SK-N-SH (cell line): ENCODE measurements around the gene CPNE1. TPM values are rescaled to one million over a fixed set of nuclear protein-coding genes. Genes with fewer than 3 reads are reported as not detected.

ENCODE experiments used
- CTCF ChIA-PET: fragments of 300-600, 350-600 bp; formaldehyde crosslinking; extraction: SDS; loops from one replicate; lab custom pipeline; 2021; lab: Yijun Ruan, JAX
- POLR2A ChIA-PET: fragments of 350-600 bp; sonication (Branson Sonifier 250); formaldehyde crosslinking; extraction: SDS; loops from one replicate; lab custom pipeline; 2020; ENCODE audit warnings: antibody characterized with exemption, inconsistent platforms; lab: Yijun Ruan, JAX
- DNase-seq: peaks from one replicate; pipeline ENCODE4 v3.0.0; 2012
- H2AFZ ChIP-seq: fragments of 200-600 bp; sonication (generic); 2 replicates; pipeline ENCODE4 v1.8.1; 2016; ENCODE audit warnings: antibody characterized with exemption, mild to moderate bottlenecking, low read depth
- H3F3A ChIP-seq: fragments of 200-600 bp; sonication (generic); replicated peaks from 2 replicates; pipeline ENCODE3; 2016; ENCODE audit warnings: antibody characterized with exemption, mild to moderate bottlenecking; ENCODE audit not compliant: insufficient read depth
- H3K27ac ChIP-seq, 2 experiments: fragments of 200-500 bp in 1 of 2; fragments of 200-600 bp in 1 of 2; sonication (Bioruptor generic) in 1 of 2; sonication (generic), shearing (Covaris generic) in 1 of 2; 2 replicates each; pipeline versions ENCODE4 v1.5.1 to v1.6.1; 2014 to 2016; ENCODE audit warnings: low read depth in 2 of 2, inconsistent platforms in 1 of 2, low read length in 1 of 2, mild to moderate bottlenecking in 1 of 2, mixed read lengths in 1 of 2
- H3K27me3 ChIP-seq: fragments of 200-600 bp; sonication (generic), shearing (Covaris generic); 2 replicates; pipeline ENCODE4 v1.6.1; 2016; ENCODE audit warnings: mixed run types; ENCODE audit not compliant: insufficient read depth
- H3K36me3 ChIP-seq, 2 experiments: fragments of 200-500 bp in 1 of 2; fragments of 200-600 bp in 1 of 2; sonication (Bioruptor generic) in 1 of 2; sonication (generic) in 1 of 2; replicated peaks in 1 of 2; 2 replicates each; pipeline versions ENCODE3 to v1.5.1; 2014 to 2016; ENCODE audit warnings: low read length in 1 of 2, mild to moderate bottlenecking in 1 of 2; ENCODE audit not compliant: insufficient read depth in 2 of 2, control insufficient read depth in 1 of 2
- H3K4me1 ChIP-seq, 2 experiments: fragments of 200-500 bp in 1 of 2; fragments of 200-600 bp in 1 of 2; sonication (Bioruptor generic) in 1 of 2; sonication (generic), shearing (Covaris generic) in 1 of 2; 2 replicates each; pipeline versions ENCODE4 v1.5.1 to v1.6.1; 2014 to 2016; ENCODE audit warnings: low read depth in 1 of 2, low read length in 1 of 2, mixed run types in 1 of 2; ENCODE audit not compliant: insufficient read depth in 2 of 2, control insufficient read depth in 1 of 2
- H3K4me2 ChIP-seq: fragments of 200-600 bp; sonication (generic), shearing (Covaris generic); 2 replicates; pipeline ENCODE4 v1.6.1; 2017; ENCODE audit warnings: mixed run types
- H3K4me3 ChIP-seq, 2 experiments: fragments of 200-500 bp in 1 of 2; fragments of 200-600 bp in 1 of 2; sonication (Bioruptor generic) in 1 of 2; sonication (generic), shearing (Covaris generic) in 1 of 2; 2 replicates each; pipeline versions ENCODE4 v1.5.1 to v1.8.1; 2014 to 2016; ENCODE audit warnings: low read depth in 2 of 2, inconsistent platforms in 1 of 2, low read length in 1 of 2, mild to moderate bottlenecking in 1 of 2, mixed read lengths in 1 of 2, moderate library complexity in 1 of 2
- H3K79me2 ChIP-seq: fragments of 200-600 bp; sonication (generic); 2 replicates; pipeline ENCODE4 v1.8.1; 2017; ENCODE audit warnings: mild to moderate bottlenecking; ENCODE audit not compliant: insufficient read depth
- H3K9ac ChIP-seq: fragments of 200-600 bp; sonication (generic); 2 replicates; pipeline ENCODE4 v1.6.1; 2017; ENCODE audit warnings: mixed run types
- H3K9me2 ChIP-seq: fragments of 200-600 bp; sonication (generic); 2 replicates; pipeline ENCODE4 v1.6.1; 2017; ENCODE audit warnings: mixed run types
- H3K9me3 ChIP-seq: fragments of 200-600 bp; sonication (generic); 2 replicates; pipeline ENCODE4 v1.6.1; 2017; ENCODE audit warnings: mixed run types, mild to moderate bottlenecking, moderate library complexity
- H4K20me1 ChIP-seq: fragments of 200-600 bp; sonication (generic); 2 replicates; pipeline ENCODE4 v1.6.1; 2017; ENCODE audit warnings: mild to moderate bottlenecking, mixed run types; ENCODE audit not compliant: insufficient read depth
- CHD2 ChIP-seq: fragments of 150-350 bp; IDR thresholded peaks from 2 replicates; pipeline ENCODE4 v1.6.1; 2018; ENCODE audit warnings: low read length; ENCODE audit not compliant: partially characterized antibody
- FOSL2 ChIP-seq: IDR thresholded peaks from 2 replicates; pipeline ENCODE4 v1.4.0; 2012; ENCODE audit warnings: low read depth, mild to moderate bottlenecking, moderate library complexity, borderline replicate concordance
- FOXJ3 ChIP-seq: sonication (generic); formaldehyde crosslinking; IDR thresholded peaks from 2 replicates; pipeline ENCODE4 v1.5.1; 2020; ENCODE audit warnings: mild to moderate bottlenecking, missing genetic modification reagents
- MEF2A ChIP-seq: IDR thresholded peaks from 2 replicates; pipeline ENCODE4 v1.4.0; 2012; ENCODE audit warnings: low read depth, borderline replicate concordance
- NRF1 ChIP-seq: IDR thresholded peaks from 2 replicates; pipeline ENCODE4 v1.6.1; 2012; ENCODE audit warnings: low read depth, mild to moderate bottlenecking, low read length
- RCOR1 ChIP-seq: fragments of 150-350 bp; IDR thresholded peaks from 2 replicates; pipeline ENCODE4 v1.6.1; 2017; ENCODE audit warnings: antibody characterized with exemption, low read length
- SIN3A ChIP-seq: IDR thresholded peaks from 2 replicates; pipeline ENCODE4 v1.6.1; 2012; ENCODE audit warnings: low read depth, mild to moderate bottlenecking, low read length, moderate library complexity, borderline replicate concordance
- ZBTB33 ChIP-seq: IDR thresholded peaks from 2 replicates; pipeline ENCODE4 v1.4.0; 2012; ENCODE audit warnings: low read depth, borderline replicate concordance
- WGBS: methylation state at CpG from one replicate; pipeline ENCODE4 v1.1.6; 2017; ENCODE audit warnings: low lambda C conversion rate; 5-methylcytosine and 5-hydroxymethylcytosine counted together
- polyA plus RNA-seq, 3 experiments: library from polyadenylated mRNA; depleted of rRNA; stranded (reverse); fragments of >200 nt; gene quantifications; 2 replicates each; pipeline ENCODE4 v1.2.3, GENCODE V29; 2012
- TF ChIP-seq, protein P1 (sequence below): fragments of 150-350 bp; IDR thresholded peaks from 2 replicates; pipeline ENCODE4 v1.6.1; 2016; ENCODE audit warnings: mild to moderate bottlenecking, low read depth, low read length
- TF ChIP-seq, protein P2 (sequence below): IDR thresholded peaks from 2 replicates; pipeline ENCODE4 v1.6.1; 2012; ENCODE audit warnings: mild to moderate bottlenecking, low read depth, low read length, moderate library complexity
- TF ChIP-seq, protein P3 (sequence below): IDR thresholded peaks from 2 replicates; pipeline ENCODE4; 2012

The CPNE1 gene
- polyA plus RNA-seq, 1 of the 3 experiments (the other 2 are of a cell fraction), result 279 TPM

GRCh38 chr20:35662551-35662950 lies 2.1 kb downstream of the CPNE1 start (continued):
- TF ChIP-seq, protein P1, sequence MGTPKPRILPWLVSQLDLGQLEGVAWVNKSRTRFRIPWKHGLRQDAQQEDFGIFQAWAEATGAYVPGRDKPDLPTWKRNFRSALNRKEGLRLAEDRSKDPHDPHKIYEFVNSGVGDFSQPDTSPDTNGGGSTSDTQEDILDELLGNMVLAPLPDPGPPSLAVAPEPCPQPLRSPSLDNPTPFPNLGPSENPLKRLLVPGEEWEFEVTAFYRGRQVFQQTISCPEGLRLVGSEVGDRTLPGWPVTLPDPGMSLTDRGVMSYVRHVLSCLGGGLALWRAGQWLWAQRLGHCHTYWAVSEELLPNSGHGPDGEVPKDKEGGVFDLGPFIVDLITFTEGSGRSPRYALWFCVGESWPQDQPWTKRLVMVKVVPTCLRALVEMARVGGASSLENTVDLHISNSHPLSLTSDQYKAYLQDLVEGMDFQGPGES, result no peak
- TF ChIP-seq, protein P2, sequence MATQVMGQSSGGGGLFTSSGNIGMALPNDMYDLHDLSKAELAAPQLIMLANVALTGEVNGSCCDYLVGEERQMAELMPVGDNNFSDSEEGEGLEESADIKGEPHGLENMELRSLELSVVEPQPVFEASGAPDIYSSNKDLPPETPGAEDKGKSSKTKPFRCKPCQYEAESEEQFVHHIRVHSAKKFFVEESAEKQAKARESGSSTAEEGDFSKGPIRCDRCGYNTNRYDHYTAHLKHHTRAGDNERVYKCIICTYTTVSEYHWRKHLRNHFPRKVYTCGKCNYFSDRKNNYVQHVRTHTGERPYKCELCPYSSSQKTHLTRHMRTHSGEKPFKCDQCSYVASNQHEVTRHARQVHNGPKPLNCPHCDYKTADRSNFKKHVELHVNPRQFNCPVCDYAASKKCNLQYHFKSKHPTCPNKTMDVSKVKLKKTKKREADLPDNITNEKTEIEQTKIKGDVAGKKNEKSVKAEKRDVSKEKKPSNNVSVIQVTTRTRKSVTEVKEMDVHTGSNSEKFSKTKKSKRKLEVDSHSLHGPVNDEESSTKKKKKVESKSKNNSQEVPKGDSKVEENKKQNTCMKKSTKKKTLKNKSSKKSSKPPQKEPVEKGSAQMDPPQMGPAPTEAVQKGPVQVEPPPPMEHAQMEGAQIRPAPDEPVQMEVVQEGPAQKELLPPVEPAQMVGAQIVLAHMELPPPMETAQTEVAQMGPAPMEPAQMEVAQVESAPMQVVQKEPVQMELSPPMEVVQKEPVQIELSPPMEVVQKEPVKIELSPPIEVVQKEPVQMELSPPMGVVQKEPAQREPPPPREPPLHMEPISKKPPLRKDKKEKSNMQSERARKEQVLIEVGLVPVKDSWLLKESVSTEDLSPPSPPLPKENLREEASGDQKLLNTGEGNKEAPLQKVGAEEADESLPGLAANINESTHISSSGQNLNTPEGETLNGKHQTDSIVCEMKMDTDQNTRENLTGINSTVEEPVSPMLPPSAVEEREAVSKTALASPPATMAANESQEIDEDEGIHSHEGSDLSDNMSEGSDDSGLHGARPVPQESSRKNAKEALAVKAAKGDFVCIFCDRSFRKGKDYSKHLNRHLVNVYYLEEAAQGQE, result no peak

- H3K4me1 ChIP-seq, result peaks cover 10 to 13% of the 10 kb centered on the region in 2 experiments; a peak in 2 of 4 replicates
- H3K36me3 ChIP-seq, result peaks cover 5 to 6% of the 10 kb centered on the region in 2 experiments
- no peak overlapping the region for H2AFZ ChIP-seq
- TF ChIP-seq FOSL2, result no peak
- TF ChIP-seq CHD2, result no peak
- TF ChIP-seq ZBTB33, result no peak
- TF ChIP-seq SIN3A, result no peak
- TF ChIP-seq, protein P1, result no peak
- TF ChIP-seq, protein P3, sequence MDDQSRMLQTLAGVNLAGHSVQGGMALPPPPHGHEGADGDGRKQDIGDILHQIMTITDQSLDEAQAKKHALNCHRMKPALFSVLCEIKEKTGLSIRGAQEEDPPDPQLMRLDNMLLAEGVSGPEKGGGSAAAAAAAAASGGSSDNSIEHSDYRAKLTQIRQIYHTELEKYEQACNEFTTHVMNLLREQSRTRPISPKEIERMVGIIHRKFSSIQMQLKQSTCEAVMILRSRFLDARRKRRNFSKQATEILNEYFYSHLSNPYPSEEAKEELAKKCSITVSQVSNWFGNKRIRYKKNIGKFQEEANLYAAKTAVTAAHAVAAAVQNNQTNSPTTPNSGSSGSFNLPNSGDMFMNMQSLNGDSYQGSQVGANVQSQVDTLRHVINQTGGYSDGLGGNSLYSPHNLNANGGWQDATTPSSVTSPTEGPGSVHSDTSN, result no peak
- no peak for TF ChIP-seq MEF2A
- TF ChIP-seq NRF1, result no peak
- TF ChIP-seq FOXJ3 (CRISPR knock-in tag), result no peak
- no peak for TF ChIP-seq RCOR1
- ChIA-PET POLR2A (interaction anchor here (1.2 kb wide), 1 partner anchor 46 kb away, joined by 3 read pairs; the partner anchor contains the start of gene SPAG4), CTCF (interaction anchor here (2.9 kb wide), 1 partner anchor 43 kb away, joined by 16 read pairs; no protein-coding TSS in a partner anchor)
- H3K9ac ChIP-seq, result peak overlapping the region; percentile 98; the same call in 1 of the 2 replicates
- H3K4me2 ChIP-seq, result peak overlapping the region; percentile 97
- H3K4me3 ChIP-seq, result peak overlapping the region; percentile 78 to 83; a peak in 3 of 4 replicates
- WGBS, result 13% methylated on average over 3 of the region's 3 CpGs
- DNase-seq, result no peak
- H3K9me3 ChIP-seq, result no peaks in the 10 kb centered on the region
- H3F3A ChIP-seq, result peaks cover 27% of the 10 kb centered on the region
- H3K79me2 ChIP-seq, result peaks cover 79% of the 10 kb centered on the region
- no peaks in the 10 kb centered on the region for H3K27me3 ChIP-seq
- no peaks in the 10 kb centered on the region for H3K9me2 ChIP-seq
- H4K20me1 ChIP-seq, result peaks cover 72% of the 10 kb centered on the region
- H3K27ac ChIP-seq, result peak overlapping the region in 1 of 2 experiments; percentile 27; a peak in 1 of 4 replicates
Measured at GRCh38 chr20:35661908-35662307, 2.8 kb downstream of the CPNE1 start.
